Duodenal mucosa (tissue), 2 donors: ENCODE results near the gene STXBP1.
"Not testable (repeated sequence)": the region's sequence is repeated elsewhere in the genome, so short reads cannot be mapped to it uniquely, and the experiment has no call there.

Experiments used
- H3K27ac ChIP-seq: one replicate; pipeline ENCODE4 v1.7.0; 2013; ENCODE audit warnings: low read depth, low read length
- H3K27me3 ChIP-seq, 2 donors: one replicate each; pipeline ENCODE4 v1.7.0; 2013; ENCODE audit warnings: low read length in 2 of 2, control low read depth in 1 of 2; ENCODE audit not compliant: insufficient read depth in 2 of 2, control insufficient read depth in 1 of 2
- H3K36me3 ChIP-seq, 2 donors: one replicate each; pipeline ENCODE4 v1.7.0; 2013; ENCODE audit warnings: low read length in 2 of 2, control low read depth in 1 of 2; ENCODE audit not compliant: insufficient read depth in 2 of 2, control insufficient read depth in 1 of 2
- H3K4me1 ChIP-seq, 2 donors: one replicate each; pipeline ENCODE4 v1.7.0; 2013; ENCODE audit warnings: low read length in 2 of 2, control low read depth in 1 of 2; ENCODE audit not compliant: insufficient read depth in 2 of 2, control insufficient read depth in 1 of 2
- H3K4me3 ChIP-seq, 2 donors: one replicate each; pipeline ENCODE4 v1.7.0; 2013; ENCODE audit warnings: low read length in 2 of 2, low read depth in 1 of 2
- H3K9ac ChIP-seq, 2 donors: one replicate each; pipeline ENCODE4 v1.7.0; 2013; ENCODE audit warnings: low read length in 2 of 2, low read depth in 1 of 2
- H3K9me3 ChIP-seq, 2 donors: one replicate each; pipeline ENCODE4 v1.7.0; 2013; ENCODE audit warnings: low read length in 2 of 2, control low read depth in 1 of 2; ENCODE audit not compliant: control insufficient read depth in 1 of 2

The STXBP1 gene

GRCh38 chr9:127578627-127578951, 33.5 kb upstream of the STXBP1 start:
- peak overlapping the region; percentile 26 to 52 for H3K4me3 ChIP-seq
- H3K9ac ChIP-seq, result peak overlapping the region; percentile 36 to 70
- no peaks in the 10 kb centered on the region for H3K27me3 ChIP-seq
- H3K9me3 ChIP-seq, result no peaks in the 10 kb centered on the region
- H3K36me3 ChIP-seq, result no peaks in the 10 kb centered on the region
- H3K4me1 ChIP-seq, result peaks cover 35 to 36% of the 10 kb centered on the region in 2 donors
- H3K27ac ChIP-seq, result peak overlapping the region; percentile 84

- peak overlapping the region; percentile 84 for H3K27ac ChIP-seq
- peak overlapping the region; percentile 52 for H3K4me3 ChIP-seq
- H3K36me3 ChIP-seq, result no peaks in the 10 kb centered on the region
- H3K9me3 ChIP-seq, result no peaks in the 10 kb centered on the region
- peaks cover 29 to 30% of the 10 kb centered on the region in 2 donors for H3K4me1 ChIP-seq
- no peaks in the 10 kb centered on the region for H3K27me3 ChIP-seq
- peak overlapping the region; percentile 36 to 70 for H3K9ac ChIP-seq
These were observed 32.9 kb upstream of the STXBP1 start for GRCh38 chr9:127578952-127579853.

GRCh38 chr9:127580366-127580765, 31.7 kb upstream of the STXBP1 start:
- H3K36me3 ChIP-seq, result no peaks in the 10 kb centered on the region
- peaks cover 20% of the 10 kb centered on the region in 2 donors for H3K4me1 ChIP-seq
- H3K4me3 ChIP-seq, result no peak overlapping the region
- no peak overlapping the region for H3K27ac ChIP-seq
- H3K27me3 ChIP-seq, result no peaks in the 10 kb centered on the region
- no peak overlapping the region for H3K9ac ChIP-seq
- no peaks in the 10 kb centered on the region for H3K9me3 ChIP-seq

GRCh38 chr9:127580879-127581475, 31.1 kb upstream of the STXBP1 start:
- no peaks in the 10 kb centered on the region for H3K36me3 ChIP-seq
- no peaks in the 10 kb centered on the region for H3K9me3 ChIP-seq
- H3K27ac ChIP-seq, result no peak overlapping the region
- H3K4me1 ChIP-seq, result peaks cover 16% of the 10 kb centered on the region in 2 donors
- H3K27me3 ChIP-seq, result no peaks in the 10 kb centered on the region
- no peak overlapping the region for H3K4me3 ChIP-seq
- no peak overlapping the region for H3K9ac ChIP-seq

- H3K4me1 ChIP-seq, H3K9me3 ChIP-seq, H3K9ac ChIP-seq, H3K4me3 ChIP-seq, H3K27ac ChIP-seq, H3K36me3 ChIP-seq, H3K27me3 ChIP-seq: not testable (repeated sequence)
These were observed 27.6 kb upstream of the STXBP1 start for GRCh38 chr9:127584474-127584805.

- H3K36me3 ChIP-seq, result no peaks in the 10 kb centered on the region
- H3K27ac ChIP-seq, result no peak overlapping the region
- no peaks in the 10 kb centered on the region for H3K4me1 ChIP-seq
- no peak overlapping the region for H3K9ac ChIP-seq
- H3K27me3 ChIP-seq, result no peaks in the 10 kb centered on the region
- no peak overlapping the region for H3K4me3 ChIP-seq
- H3K9me3 ChIP-seq, result no peaks in the 10 kb centered on the region
These were observed 26.8 kb upstream of the STXBP1 start for GRCh38 chr9:127585161-127585819.

GRCh38 chr9:127586096-127586495, 26.0 kb upstream of the STXBP1 start:
- Histone ChIP-seq H3K4me1 (no peaks in the 10 kb centered on the region), H3K9me3 (no peaks in the 10 kb centered on the region), H3K9ac (no peak overlapping the region), H3K36me3 (no peaks in the 10 kb centered on the region), H3K4me3 (no peak overlapping the region), H3K27me3 (no peaks in the 10 kb centered on the region), H3K27ac (no peak overlapping the region)

- H3K4me1 ChIP-seq, result no peaks in the 10 kb centered on the region
- no peaks in the 10 kb centered on the region for H3K36me3 ChIP-seq
- H3K27me3 ChIP-seq, result no peaks in the 10 kb centered on the region
- H3K27ac ChIP-seq, result no peak overlapping the region
- H3K9me3 ChIP-seq, result no peaks in the 10 kb centered on the region
- no peak overlapping the region for H3K4me3 ChIP-seq
- H3K9ac ChIP-seq, result no peak overlapping the region
These were observed 25.5 kb upstream of the STXBP1 start for GRCh38 chr9:127586537-127586936.

GRCh38 chr9:127587966-127588365, 24.1 kb upstream of the STXBP1 start:
- Histone ChIP-seq H3K9ac (no peak overlapping the region), H3K27me3 (no peaks in the 10 kb centered on the region), H3K36me3 (no peaks in the 10 kb centered on the region), H3K4me3 (no peak overlapping the region), H3K27ac (no peak overlapping the region), H3K4me1 (no peaks in the 10 kb centered on the region), H3K9me3 (no peaks in the 10 kb centered on the region)

- no peak overlapping the region for H3K4me3 ChIP-seq
- H3K9ac ChIP-seq, result no peak overlapping the region
- no peaks in the 10 kb centered on the region for H3K36me3 ChIP-seq
- no peak overlapping the region for H3K27ac ChIP-seq
- no peaks in the 10 kb centered on the region for H3K4me1 ChIP-seq
- no peaks in the 10 kb centered on the region for H3K27me3 ChIP-seq
- no peaks in the 10 kb centered on the region for H3K9me3 ChIP-seq
These were observed 23.2 kb upstream of the STXBP1 start for GRCh38 chr9:127588740-127589506.
